K562 (cell line): ENCODE measurements around the gene SRCAP. TPM values are rescaled to one million over a fixed set of nuclear protein-coding genes. Genes with fewer than 3 reads are reported as not detected.

Source experiments
- ATAC-seq: fragments of 200-7000 bp; cut with Tn5 transposase; 3 replicates; pipeline ENCODE4 v1.9.1; 2020; ENCODE audit warnings: moderate library complexity
- BruUV-seq: library from RNA; stranded (reverse); fragments of 400-500 nt; replicated peaks from 2 replicates; lab custom pipeline; 2021; lab: Mats Ljungman, UMichigan
- CTCF ChIA-PET: fragments of 300-600 bp; formaldehyde crosslinking; extraction: SDS; loops from one replicate; lab custom pipeline; 2021; ENCODE audit warnings: low intra/inter-chr PET ratio; lab: Yijun Ruan, JAX
- POLR2A ChIA-PET: fragments of 300-600, 350-650 bp; sonication (Branson Sonifier 250); formaldehyde crosslinking; extraction: SDS; loops from one replicate; lab custom pipeline; 2021; ENCODE audit warnings: antibody characterized with exemption, inconsistent platforms; lab: Yijun Ruan, JAX
- DNase-seq, 4 experiments: peaks; one replicate each; pipeline versions ENCODE4 v3.0.0 to v3.0.0-alpha.2; 2011 to 2018; ENCODE audit warnings: low spot score in 3 of 4, mixed read lengths in 3 of 4; ENCODE audit errors: extremely low read depth in 1 of 4
- FAIRE-seq: peaks from 2 replicates; lab custom pipeline; 2011; peaks lifted over from hg19 to GRCh38; lab: Jason Lieb, UNC
- H2AFZ ChIP-seq: 2 replicates; pipeline ENCODE4 v1.6.0; 2011; ENCODE audit warnings: low read depth, low read length, control low read depth, inconsistent platforms
- H3K27ac ChIP-seq: fragments of 200-600 bp; 3 replicates; pipeline ENCODE4 v1.8.0; 2011; ENCODE audit warnings: low read depth, mild to moderate bottlenecking, control low read depth, inconsistent platforms, low read length, moderate library complexity, mixed read lengths; ENCODE audit errors: extremely low read depth
- H3K27me3 ChIP-seq, 2 experiments: fragments of 300-600 bp in 1 of 2; 2 replicates in 1 of 2; 3 replicates in 1 of 2; pipeline versions ENCODE4 v1.6.0 to v1.8.0; 2011; ENCODE audit warnings: inconsistent platforms in 2 of 2, low read length in 2 of 2, mild to moderate bottlenecking in 1 of 2, mixed read lengths in 1 of 2, moderate library complexity in 1 of 2; ENCODE audit not compliant: control insufficient read depth in 2 of 2, insufficient read depth in 2 of 2
- H3K36me3 ChIP-seq: fragments of 300-600 bp; 3 replicates; pipeline ENCODE4 v1.8.0; 2011; ENCODE audit warnings: mild to moderate bottlenecking, low read length, inconsistent platforms; ENCODE audit not compliant: control insufficient read depth, insufficient read depth
- H3K4me1 ChIP-seq, 2 experiments: fragments of 200-600 bp in 1 of 2; replicated peaks in 1 of 2; 2 replicates in 1 of 2; 3 replicates in 1 of 2; pipeline versions ENCODE4 v1.5.1 to v1.8.0; 2011; ENCODE audit warnings: inconsistent platforms in 2 of 2, low read length in 2 of 2, mild to moderate bottlenecking in 1 of 2, mixed read lengths in 1 of 2, moderate library complexity in 1 of 2; ENCODE audit not compliant: control insufficient read depth in 2 of 2, insufficient read depth in 2 of 2
- H3K4me2 ChIP-seq: 2 replicates; pipeline ENCODE4 v1.6.1; 2011; ENCODE audit warnings: low read length, control low read depth, inconsistent platforms, mixed read lengths; ENCODE audit not compliant: insufficient read depth
- H3K4me3 ChIP-seq: fragments of 200-600 bp; sonication (generic), shearing (Covaris generic); 2 replicates; pipeline ENCODE4 v1.5.1; 2016; ENCODE audit warnings: control low read depth, inconsistent platforms
- H3K79me2 ChIP-seq: fragments of 200-600 bp; 3 replicates; pipeline ENCODE4 v1.8.0; 2011; ENCODE audit warnings: low read length, inconsistent platforms; ENCODE audit not compliant: control insufficient read depth, insufficient read depth
- H3K9ac ChIP-seq, 2 experiments: 2 replicates each; pipeline versions ENCODE4 v1.6.0 to v1.6.1; 2011; ENCODE audit warnings: low read depth in 2 of 2, low read length in 2 of 2, control low read depth in 1 of 2, inconsistent platforms in 1 of 2, mild to moderate bottlenecking in 1 of 2, mixed read lengths in 1 of 2; ENCODE audit not compliant: insufficient read depth in 1 of 2
- H3K9me1 ChIP-seq: one replicate; pipeline ENCODE4 v1.6.0; 2011; ENCODE audit warnings: inconsistent platforms, mild to moderate bottlenecking, low read length, moderate library complexity; ENCODE audit not compliant: control insufficient read depth, insufficient read depth
- H3K9me3 ChIP-seq: replicated peaks from 2 replicates; pipeline ENCODE4 v1.5.1; 2011; ENCODE audit warnings: low read depth, low read length, inconsistent platforms; ENCODE audit not compliant: control insufficient read depth, insufficient read depth
- H4K20me1 ChIP-seq: replicated peaks from 2 replicates; pipeline ENCODE4 v1.6.1; 2011; ENCODE audit warnings: low read length, inconsistent platforms, mixed read lengths; ENCODE audit not compliant: control insufficient read depth, insufficient read depth
- C11orf30 ChIP-seq: fragments of 450-650 bp; IDR thresholded peaks from 2 replicates; pipeline ENCODE4 v1.6.1; 2016; ENCODE audit warnings: low read depth, mild to moderate bottlenecking
- CAMTA2 ChIP-seq: fragments of 250-450 bp; sonication (Bioruptor Pico); conservative IDR thresholded peaks from 2 replicates; pipeline ENCODE4 v1.5.1; 2022
- CBX3 ChIP-seq, 2 experiments: IDR thresholded peaks; 1 replicate in 1 of 2; 2 replicates in 1 of 2; pipeline ENCODE4 v1.6.1; 2012; ENCODE audit warnings: inconsistent platforms in 2 of 2, low read length in 2 of 2, borderline replicate concordance in 1 of 2, control low read depth in 1 of 2
- FOXP1 ChIP-seq: sonication (generic); formaldehyde crosslinking; IDR thresholded peaks from 2 replicates; pipeline ENCODE4 v1.8.0; 2022; ENCODE audit warnings: mild to moderate bottlenecking, missing genetic modification reagents
- HDAC2 ChIP-seq: fragments of 450-650 bp; IDR thresholded peaks from 2 replicates; pipeline ENCODE4 v1.6.1; 2016; ENCODE audit warnings: mild to moderate bottlenecking
- KAT7 ChIP-seq: sonication (generic); formaldehyde crosslinking; IDR thresholded peaks from 2 replicates; pipeline ENCODE4 v1.8.0; 2022; ENCODE audit warnings: missing genetic modification reagents, mild to moderate bottlenecking, borderline replicate concordance
- RBM25 ChIP-seq: fragments of 200-400 bp; formaldehyde crosslinking; IDR thresholded peaks from 2 replicates; pipeline ENCODE4 v1.6.1; 2018; ENCODE audit warnings: low read length, low read depth, moderate library complexity; ENCODE audit not compliant: severe bottlenecking
- SNRNP70 ChIP-seq: fragments of 200-400 bp; formaldehyde crosslinking; optimal IDR thresholded peaks from 2 replicates; pipeline ENCODE3; 2017; ENCODE audit warnings: low read depth, low read length
- STAT5A ChIP-seq: IDR thresholded peaks from 2 replicates; pipeline ENCODE4 v1.6.1; 2012; ENCODE audit warnings: low read length, inconsistent platforms, borderline replicate concordance
- ZFP36 ChIP-seq: fragments of 150-350 bp; IDR thresholded peaks from 2 replicates; pipeline ENCODE4 v1.6.1; 2018; ENCODE audit warnings: low read length, low read depth; ENCODE audit not compliant: partially characterized antibody
- ZNF384 ChIP-seq: IDR thresholded peaks from 2 replicates; pipeline ENCODE4 v1.6.1; 2012; ENCODE audit warnings: low read depth, low read length, improper control_type of control experiment
- ZNF668 ChIP-seq: fragments of 250-450 bp; sonication (Bioruptor Pico); IDR thresholded peaks from 2 replicates; pipeline ENCODE4 v1.8.0; 2022; ENCODE audit warnings: mild to moderate bottlenecking, inconsistent platforms
- WGBS: fragments of 100-300 bp; shearing (Covaris generic); methylation state at CpG from one replicate; pipeline ENCODE4 v1.1.6; 2016; ENCODE audit warnings: low coverage, mixed read lengths; ENCODE audit not compliant: insufficient coverage; ENCODE audit errors: missing lambda C conversion rate; 5-methylcytosine and 5-hydroxymethylcytosine counted together
- in situ Hi-C: fragments of 300-500 bp; cut with MboI; formaldehyde crosslinking; loops from 4 replicates; pipeline ENCODE4 v1.15.0; 2018; ENCODE audit warnings: inconsistent platforms, mixed read lengths
- intact Hi-C: fragments of 100-400 bp; cut with micrococcal nuclease; formaldehyde crosslinking; loops from 2 replicates; pipeline ENCODE4 v1.14.2; 2022
- polyA plus RNA-seq, 8 experiments: library from polyadenylated mRNA; depleted of rRNA in 4 of 8; stranded (reverse) in 5 of 8; unstranded in 3 of 8; fragments of >200 nt; fragmentation: Nextera tagmentation in 2 of 8; fragmentation: Illumina TruSeq in 1 of 8; extraction: Ambion mirVana in 2 of 8; extraction: Trizol in 1 of 8; gene quantifications; 2 replicates each; pipeline versions ENCODE4 v1.2.1 to v1.2.3, GENCODE V29; 2011 to 2014; ENCODE audit warnings: inconsistent platforms in 1 of 8, missing spikeins in 1 of 8
- total RNA-seq, 7 experiments: library from RNA; depleted of rRNA in 6 of 7; stranded (reverse); fragments of >200 nt in 6 of 7; fragmentation: Illumina TruSeq in 2 of 7; extraction: Trizol in 2 of 7; gene quantifications; 2 replicates each; pipeline versions ENCODE4 v1.2.1 to v1.2.3, GENCODE V29; 2011 to 2021; ENCODE audit warnings: low replicate concordance in 1 of 7
- TF ChIP-seq, protein P1 (sequence below), 2 experiments: fragments of 450-650 bp; conservative IDR thresholded peaks; 2 replicates each; pipeline ENCODE4 v1.6.1; 2017; ENCODE audit warnings: mild to moderate bottlenecking in 2 of 2, moderate library complexity in 2 of 2
- TF ChIP-seq, protein P2 (sequence below): fragments of 250-450 bp; sonication (Bioruptor Pico); IDR thresholded peaks from 2 replicates; pipeline ENCODE4 v1.6.1; 2021; ENCODE audit warnings: mild to moderate bottlenecking
- TF ChIP-seq, protein P3 (sequence below): fragments of 250-450 bp; sonication (Bioruptor Pico); IDR thresholded peaks from 2 replicates; pipeline ENCODE4 v1.4.0; 2020; ENCODE audit warnings: mild to moderate bottlenecking, moderate library complexity

The SRCAP gene
- total and polyA plus RNA-seq, 9 of the 15 experiments (the other 6 are each of a cell fraction or from before 2014, with no cell fraction given): 0.21 to 62.6 (median 5.8) TPM

DNA sequence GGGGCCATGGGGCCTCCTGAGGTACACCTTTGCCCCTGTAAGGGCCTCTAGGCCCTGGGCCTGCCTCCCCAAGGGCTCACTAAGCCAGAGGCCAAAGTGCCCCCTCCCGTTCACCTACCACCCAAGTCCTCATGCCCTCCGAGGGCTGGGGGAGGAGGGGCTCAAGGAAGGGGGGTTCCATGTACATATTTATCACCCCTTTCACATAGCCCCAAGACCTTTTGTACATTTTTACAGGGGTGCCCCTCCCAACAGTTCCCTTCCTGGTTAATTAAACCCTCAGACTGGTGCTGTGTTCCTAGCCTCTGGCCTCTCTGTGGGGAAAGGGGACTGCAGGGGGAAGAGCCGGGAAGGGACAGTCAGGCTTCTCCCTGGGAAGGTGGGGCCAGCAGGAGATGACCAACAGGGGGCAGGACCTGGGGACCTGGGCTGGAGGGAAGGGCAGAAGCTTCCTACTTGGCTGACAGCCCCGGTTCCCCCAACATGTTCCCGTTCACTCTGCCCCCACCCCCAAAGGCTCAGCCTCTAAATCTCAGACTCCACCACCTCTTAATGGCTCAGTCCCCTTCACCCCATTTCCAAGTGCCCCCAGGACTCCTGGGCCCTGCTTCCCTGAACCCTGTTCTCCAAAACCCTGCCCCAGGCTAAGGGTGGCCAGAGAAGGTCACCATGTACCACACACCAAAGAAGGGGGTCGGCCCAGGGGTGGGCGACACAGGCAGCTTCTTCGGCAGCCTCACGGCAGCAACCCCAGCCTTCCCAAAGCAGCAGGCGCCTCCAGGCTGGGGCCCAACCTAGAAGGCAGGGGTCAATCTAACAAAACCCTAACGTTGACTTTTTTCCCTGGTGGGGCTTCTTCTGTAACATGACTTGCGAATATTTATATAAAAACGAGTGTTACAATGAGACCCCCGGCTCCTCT is 28.8 kb upstream of the SRCAP start:
- POLR2A ChIA-PET: no interaction called here
- FAIRE-seq (no peak), ATAC-seq (peak; percentile 70), DNase-seq (no peak)
- in situ Hi-C loops (no loop called here), intact Hi-C loops (no loop called here)
- BruUV-seq: TSS peak; percentile 47
- H3K79me2 ChIP-seq: no peaks in the 10 kb centered on the region; the same call in 2 of the 3 replicates
- peaks cover under 1 to 17% of the 10 kb centered on the region in 2 experiments; a peak in 4 of 5 replicates for H3K4me1 ChIP-seq
- H2AFZ ChIP-seq: no peak overlapping the region
- CTCF ChIA-PET: no interaction called here
- H3K27ac ChIP-seq: no peak overlapping the region
- H3K36me3 ChIP-seq: peaks cover 57% of the 10 kb centered on the region; the same call in 2 of the 3 replicates
- H4K20me1 ChIP-seq: 0 out of 2 replicates have a peak, but pooled peaks cover 3% of the 10 kb centered on the region
- no peaks in the 10 kb centered on the region for H3K9me1 ChIP-seq
- H3K4me2 ChIP-seq: no peak overlapping the region
- no peaks in the 10 kb centered on the region for H3K9me3 ChIP-seq
- no peaks in the 10 kb centered on the region for H3K27me3 ChIP-seq
- peak overlapping the region in 1 of 2 experiments; percentile 4; a peak in 2 of 4 replicates for H3K9ac ChIP-seq
- WGBS: 86% methylated on average over 12 of the region's 14 CpGs
- H3K4me3 ChIP-seq: no peak overlapping the region
- TF ChIP-seq KAT7 (no peak), ZNF384 (no peak), ZNF668 (CRISPR knock-in tag) (no peak), C11orf30 (no peak), STAT5A (no peak), FOXP1 (CRISPR knock-in tag) (no peak), CAMTA2 (no peak), HDAC2 (no peak), CBX3 (IDR thresholded peaks at IDR 0.05; ENCODE audit: borderline replicate concordance in 1 of 2, low read length in 2 of 2) (no peak), ZFP36 (no peak), SNRNP70 (no peak), RBM25 (no peak)
- TF ChIP-seq, protein P1, sequence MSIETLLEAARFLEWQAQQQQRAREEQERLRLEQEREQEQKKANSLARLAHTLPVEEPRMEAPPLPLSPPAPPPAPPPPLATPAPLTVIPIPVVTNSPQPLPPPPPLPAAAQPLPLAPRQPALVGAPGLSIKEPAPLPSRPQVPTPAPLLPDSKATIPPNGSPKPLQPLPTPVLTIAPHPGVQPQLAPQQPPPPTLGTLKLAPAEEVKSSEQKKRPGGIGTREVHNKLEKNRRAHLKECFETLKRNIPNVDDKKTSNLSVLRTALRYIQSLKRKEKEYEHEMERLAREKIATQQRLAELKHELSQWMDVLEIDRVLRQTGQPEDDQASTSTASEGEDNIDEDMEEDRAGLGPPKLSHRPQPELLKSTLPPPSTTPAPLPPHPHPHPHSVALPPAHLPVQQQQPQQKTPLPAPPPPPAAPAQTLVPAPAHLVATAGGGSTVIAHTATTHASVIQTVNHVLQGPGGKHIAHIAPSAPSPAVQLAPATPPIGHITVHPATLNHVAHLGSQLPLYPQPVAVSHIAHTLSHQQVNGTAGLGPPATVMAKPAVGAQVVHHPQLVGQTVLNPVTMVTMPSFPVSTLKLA (conservative IDR thresholded peaks at IDR 0.05): no peak
- TF ChIP-seq, protein P2, sequence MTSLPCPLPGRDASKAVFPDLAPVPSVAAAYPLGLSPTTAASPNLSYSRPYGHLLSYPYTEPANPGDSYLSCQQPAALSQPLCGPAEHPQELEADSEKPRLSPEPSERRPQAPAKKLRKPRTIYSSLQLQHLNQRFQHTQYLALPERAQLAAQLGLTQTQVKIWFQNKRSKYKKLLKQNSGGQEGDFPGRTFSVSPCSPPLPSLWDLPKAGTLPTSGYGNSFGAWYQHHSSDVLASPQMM (CRISPR knock-in tag): no peak
- TF ChIP-seq, protein P3, sequence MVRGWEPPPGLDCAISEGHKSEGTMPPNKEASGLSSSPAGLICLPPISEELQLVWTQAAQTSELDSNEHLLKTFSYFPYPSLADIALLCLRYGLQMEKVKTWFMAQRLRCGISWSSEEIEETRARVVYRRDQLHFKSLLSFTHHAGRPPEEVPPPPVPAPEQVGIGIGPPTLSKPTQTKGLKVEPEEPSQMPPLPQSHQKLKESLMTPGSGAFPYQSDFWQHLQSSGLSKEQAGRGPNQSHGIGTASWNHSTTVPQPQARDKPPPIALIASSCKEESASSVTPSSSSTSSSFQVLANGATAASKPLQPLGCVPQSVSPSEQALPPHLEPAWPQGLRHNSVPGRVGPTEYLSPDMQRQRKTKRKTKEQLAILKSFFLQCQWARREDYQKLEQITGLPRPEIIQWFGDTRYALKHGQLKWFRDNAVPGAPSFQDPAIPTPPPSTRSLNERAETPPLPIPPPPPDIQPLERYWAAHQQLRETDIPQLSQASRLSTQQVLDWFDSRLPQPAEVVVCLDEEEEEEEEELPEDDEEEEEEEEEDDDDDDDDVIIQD (CRISPR knock-in tag): no peak
